Activated naive CD4-positive, alpha-beta T cell (primary cell): Measurements from ENCODE around the gene CPVL.

Experiments used
- DNase-seq, 4 experiments: peaks; one replicate each; lab custom pipeline; 2025; lab: John Stamatoyannopoulos, UW

CPVL gene

DNA sequence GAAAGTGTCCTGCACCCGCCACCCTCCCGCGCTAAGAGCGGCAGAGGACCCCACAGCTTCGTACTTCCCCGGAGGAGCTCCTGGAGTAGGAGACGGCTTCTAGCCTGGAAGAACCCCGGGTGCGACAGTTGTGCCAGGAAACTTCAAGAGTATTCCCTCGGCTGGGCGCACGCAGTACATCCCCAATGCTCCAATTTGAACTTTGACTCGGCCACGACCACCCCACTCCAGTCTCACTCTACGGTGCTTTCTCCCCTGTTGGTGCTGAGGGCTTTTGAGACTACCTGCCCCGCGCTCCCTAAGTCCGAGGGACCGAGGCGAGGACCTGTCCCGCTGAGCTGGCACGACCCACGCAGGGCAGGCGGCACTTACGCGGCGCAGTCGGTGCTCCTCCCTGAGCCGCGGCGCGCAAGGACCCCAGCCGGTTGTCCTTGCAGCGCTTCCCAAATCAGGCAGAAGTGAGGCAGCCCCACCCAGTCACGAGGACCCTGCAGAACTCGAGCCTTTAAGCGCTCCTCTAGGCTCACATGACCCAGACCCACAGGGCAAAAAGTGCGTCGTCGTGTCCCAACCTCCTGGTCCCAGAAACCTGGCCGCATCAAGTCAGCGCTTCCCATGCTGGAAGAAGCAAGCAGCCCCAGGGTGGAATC, at the start of gene CPVL:
Gene CPVL, minus strand, starts transcription at position 481 of the 650 bp plus-strand sequence. CDS start 25,476 bp downstream, outside the sequence.
- no peak for DNase-seq

DNA sequence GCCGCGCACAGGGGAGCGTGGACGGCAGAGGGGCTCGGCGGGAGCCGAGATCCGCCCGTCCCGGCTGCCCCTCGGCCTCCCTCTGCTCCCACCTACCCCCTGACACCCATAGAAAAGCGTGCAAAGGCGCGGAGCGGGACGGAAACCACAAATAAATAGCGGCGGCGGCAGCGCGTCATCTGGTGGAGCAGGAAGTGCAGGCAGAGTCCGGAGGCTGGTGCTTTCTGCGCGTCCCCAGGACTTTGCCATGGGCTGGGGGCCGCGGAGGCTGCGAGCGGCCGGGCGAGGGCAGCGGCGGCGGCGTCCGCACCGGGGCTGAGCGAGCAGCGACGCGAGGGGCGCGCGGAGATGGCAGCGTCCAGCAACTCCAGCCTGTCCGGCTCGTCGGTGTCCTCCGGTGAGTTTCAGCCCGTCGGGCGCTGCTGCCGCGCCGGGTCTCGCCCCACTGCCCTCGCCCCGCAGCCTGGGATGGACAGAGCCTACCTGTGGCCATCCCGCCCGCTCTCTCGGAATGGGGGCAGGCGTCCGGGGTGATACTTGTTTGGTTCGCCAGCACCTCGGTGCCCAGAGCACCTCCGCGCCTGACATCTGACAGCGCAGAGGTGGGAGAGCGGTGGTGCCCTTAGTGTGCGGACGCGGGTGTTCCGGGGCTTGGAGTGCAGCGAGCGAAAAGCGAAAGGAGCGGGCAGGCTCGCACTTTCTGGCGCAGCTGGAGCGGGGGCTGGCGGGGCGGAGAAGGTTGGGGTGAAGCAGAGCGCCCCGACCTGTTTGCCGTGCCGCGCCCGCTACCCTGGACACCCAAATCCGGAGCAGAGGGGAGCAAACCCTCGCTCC, 48.5 kb upstream of the CPVL start, which contains the start of gene CHN2:
Gene CHN2, plus strand, starts transcription at position 182 of the 834 bp plus-strand sequence.
- peak in 1 of 4 experiments; percentile 10 for DNase-seq

DNA sequence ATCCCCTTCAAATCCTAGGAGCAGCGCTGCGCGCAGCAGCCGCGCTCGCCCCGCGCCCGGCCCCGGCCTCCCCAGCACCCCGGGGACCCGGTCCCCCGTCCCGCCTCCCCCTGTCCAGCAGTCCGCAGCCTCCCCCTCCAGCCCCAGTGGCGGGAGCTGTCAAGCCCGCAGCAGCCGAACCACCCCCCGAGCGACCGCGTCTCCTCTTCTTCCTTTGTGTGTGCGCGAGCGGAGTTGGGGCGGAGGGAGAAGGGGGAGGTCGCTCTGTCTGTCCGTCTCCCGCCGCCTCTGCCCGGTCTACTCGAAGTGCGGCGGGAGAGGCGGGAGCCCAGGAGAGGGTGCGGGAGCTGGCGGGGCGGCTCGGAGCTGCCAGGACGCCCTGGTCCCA, 47.9 kb upstream of the CPVL start:
- DNase-seq = no peak

DNA sequence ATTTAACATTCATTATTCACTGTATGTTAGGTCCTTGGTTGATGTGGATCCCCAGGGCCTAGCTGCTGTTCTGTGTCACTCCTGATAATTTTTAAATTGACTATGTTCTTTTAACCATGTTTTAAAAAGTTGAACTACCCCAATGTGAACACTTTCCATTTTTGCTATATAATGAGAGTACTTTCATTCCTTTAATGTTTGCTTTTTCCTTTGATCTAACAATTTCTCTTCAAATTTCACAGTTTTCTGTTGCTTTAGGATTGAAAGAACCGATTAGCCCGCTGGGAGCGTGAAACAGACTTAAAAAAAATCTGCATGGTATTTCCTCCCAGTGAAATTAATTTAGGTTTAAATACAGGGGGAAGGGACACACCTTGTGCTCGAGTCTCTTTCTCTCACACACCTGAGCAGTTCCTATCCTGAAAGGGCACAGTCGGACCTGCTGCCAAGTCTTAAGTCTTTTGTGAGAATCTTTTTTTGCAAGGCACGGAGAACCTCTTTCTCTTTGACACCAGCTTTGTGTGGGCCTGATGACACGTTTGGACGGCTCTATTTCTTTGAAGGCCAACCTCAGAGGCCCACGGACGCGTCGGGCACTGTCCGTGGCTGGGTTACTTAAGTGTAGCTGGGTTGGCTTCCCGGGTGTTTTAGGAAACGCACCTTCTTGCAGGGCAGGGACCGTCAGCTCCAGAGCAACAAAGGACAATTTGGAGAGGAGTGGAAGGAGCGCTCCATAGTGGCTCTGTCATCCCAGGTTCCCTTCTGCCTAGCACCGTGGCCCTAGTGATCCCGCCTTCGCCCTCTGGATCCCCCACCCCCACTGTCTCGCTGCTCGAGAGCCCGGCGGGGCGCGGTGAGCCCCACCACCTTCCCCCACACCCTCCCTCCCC, 47.2 kb upstream of the CPVL start:
- DNase-seq = no peak

DNA sequence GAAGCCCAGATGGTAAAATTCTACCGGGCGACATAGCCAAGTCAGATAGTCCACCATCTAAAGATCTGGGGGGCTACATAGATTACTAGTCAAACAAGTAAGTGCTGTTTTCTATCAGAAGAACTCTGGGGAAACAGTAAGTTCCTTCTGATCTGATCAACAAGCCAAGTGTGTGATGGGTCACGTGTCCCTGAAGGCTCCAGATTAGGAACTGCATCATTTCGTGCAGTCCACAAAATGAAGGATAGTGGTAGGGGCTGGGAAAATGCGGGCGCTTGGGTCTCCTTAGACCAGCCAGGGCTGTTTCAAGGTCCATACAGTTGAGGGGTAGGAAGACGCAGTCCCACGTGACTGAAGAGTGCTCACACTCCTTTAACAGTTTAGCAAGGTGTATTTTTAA, 46.5 kb upstream of the CPVL start:
- DNase-seq = no peak

DNA sequence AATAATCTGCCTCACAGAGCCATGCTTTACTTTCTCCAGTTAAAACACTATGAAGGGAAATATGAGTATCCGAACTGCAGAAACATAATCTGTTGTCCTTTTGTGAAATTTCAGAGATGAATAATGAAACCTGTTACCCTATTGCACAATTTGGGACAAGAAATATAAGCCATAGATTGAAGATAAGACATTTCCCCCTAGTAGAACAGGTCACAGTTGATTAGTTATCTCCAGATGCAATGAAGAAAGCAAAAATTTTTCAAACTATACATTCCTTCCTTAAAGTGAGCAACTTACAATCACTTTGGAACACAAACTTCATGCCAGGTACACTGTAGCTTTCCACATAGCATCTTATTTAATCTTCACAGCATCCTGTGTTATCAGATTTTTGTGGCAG, 46.0 kb upstream of the CPVL start:
- DNase-seq = no peak

DNA sequence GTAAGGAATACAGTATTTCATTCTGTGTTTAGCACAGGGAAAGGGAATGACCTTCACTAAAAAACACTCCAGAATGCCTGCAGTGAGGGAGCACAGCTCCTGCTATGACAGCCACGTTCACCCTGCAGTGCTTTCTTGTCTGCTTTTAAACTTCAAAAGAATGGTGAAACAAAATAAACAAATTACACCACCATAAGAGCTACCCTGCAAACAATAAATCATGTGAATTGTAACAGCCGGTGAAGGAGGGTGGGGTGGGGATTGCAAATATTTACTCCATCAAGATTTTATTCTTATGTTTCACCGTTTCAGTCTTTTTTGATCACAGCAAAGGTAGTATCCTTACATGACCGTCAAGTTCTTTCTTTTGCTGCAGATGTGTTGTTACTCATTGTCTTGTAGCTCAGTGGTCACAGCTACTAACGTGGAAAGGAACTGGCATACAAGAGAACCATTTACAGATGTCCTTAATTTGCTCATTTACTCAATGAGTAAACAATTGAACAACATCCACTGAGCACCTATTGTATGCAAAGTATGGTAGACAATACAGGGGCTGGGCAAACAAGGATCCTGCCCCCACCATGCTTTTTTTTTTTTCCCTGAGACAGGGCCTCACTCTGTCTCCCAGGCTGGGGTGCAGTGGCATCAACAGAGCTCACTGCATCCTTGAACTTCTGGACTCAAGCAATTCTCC, 44.2 kb upstream of the CPVL start:
- DNase-seq = no peak

DNA sequence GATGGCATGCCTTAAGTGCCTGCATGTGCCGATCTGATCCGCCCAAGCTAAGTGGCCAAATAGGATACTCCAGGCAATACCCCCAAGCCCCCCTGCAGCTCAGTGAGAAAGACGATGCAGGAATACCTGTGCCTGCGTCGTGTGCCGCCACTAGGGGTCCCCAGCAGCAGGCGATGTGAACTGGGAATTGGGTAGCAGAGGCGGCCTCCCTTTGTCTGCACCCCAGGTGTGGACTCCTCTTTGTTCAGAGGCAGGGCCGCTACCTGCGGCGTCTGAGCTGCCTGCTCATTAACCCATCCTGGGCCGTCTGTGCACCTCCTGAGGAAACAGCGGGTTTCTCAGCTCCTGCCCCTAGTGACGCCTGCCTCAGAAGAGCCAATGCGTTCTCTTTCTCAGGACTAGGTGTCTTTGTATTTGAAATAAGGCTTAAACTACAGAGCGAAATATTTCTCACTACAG, 43.4 kb upstream of the CPVL start:
- DNase-seq = peak in 2 of 4 experiments; percentile 10 to 33

DNA sequence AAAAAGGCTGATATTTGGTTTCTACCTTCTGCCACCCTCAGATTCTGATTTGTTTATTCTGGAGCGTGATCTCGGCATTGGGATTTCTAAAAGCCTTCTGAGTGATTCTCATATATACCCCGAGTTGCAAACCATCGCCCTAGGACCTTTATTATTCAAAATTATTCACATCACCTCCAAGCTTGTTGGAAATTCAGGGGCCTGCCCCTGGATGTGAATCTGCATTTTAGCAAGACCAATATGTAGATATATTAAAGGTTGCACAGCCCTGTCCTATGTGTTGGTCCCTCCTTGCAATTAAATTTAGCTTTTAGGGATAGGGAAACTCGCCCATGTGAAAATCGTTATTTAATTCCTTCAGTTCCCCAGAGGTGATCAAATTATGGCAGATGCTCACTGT, 39.3 kb upstream of the CPVL start:
- no peak for DNase-seq

DNA sequence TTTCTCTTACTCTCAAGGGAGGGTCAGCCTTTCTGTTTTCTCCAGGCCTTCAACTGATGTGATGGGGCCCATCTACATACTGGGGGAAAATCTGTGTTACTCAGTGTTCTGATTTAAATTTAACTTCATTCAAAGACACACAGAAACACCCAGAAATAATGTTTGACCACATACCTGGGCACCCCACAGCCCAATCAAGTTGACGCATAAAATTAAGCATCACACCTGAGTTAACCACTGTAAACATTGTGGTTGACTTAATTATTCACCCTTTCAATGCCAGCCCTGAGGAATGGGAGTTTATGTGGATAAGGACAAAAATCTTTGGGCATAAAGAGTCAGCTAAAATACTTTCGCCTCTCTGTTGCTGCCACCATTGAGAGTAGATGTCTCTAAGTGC, 38.3 kb upstream of the CPVL start:
- DNase-seq = no peak

DNA sequence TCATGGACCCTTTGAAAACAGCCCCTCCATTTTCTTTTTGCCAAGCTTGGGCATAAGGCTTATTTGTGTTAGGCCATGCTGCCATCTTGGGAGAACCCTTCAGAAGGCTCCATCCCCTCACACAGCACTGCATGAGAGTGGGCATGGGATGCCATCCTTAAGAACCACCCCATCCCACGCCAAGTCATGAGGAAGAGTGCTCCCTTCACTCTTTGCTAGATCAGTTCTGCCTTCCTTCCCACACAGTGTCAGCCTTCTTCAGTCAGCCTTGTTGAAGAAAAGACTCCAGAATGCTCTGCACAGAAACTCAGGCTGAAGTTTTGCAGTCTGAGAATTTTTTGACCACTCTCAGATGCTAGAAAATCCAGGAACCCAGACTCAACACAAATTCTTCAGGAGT, 32.8 kb upstream of the CPVL start:
- no peak for DNase-seq

DNA sequence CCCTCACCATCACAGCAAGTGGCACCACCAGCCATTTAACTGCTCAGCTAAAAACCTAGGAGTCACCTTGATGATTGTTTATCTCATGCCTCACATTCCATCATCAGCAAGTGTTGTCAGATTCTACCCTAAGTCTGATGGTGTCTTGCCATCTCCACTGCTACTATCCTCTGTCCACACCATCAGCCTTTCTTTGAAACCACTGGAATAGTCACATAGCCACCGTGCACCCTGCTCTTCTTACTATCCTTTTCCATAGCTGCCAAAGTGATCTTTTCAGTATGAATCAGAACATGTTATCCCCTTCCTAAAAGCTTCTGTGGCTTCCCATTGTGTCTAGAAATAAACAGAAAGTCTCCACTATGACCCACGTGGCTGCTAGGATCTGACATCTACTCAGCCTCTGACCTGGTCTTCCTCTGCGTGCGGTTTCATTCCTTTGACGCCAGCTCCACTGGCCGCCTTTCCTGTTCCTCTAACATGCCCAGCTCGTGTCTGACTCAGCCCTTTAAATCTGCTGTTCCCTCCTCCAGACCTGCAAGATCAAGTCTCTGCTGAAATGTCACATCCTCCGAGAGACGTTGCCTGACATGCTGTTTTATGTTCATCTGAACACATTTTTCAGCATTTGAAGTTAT, 31.7 kb upstream of the CPVL start:
- DNase-seq = no peak

DNA sequence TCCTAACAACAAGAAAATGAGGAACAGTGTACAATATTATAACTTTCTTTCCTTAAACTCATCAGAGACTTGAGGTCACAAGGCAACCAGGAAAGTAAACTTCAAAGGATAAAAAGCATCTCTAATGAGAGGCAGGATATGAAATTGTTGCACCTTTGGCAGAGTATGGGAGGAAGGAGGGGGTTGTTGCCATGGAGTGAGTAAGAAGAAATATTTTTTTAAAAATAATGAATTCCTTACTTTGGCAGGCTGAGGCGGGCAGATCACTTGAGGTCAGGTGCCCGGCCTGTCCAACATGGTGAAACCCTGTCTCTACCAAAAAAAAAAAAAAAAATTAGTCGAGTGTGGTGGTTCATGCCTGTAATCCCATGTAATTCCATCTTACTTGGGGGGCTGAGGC, 27.1 kb upstream of the CPVL start:
- no peak for DNase-seq

DNA sequence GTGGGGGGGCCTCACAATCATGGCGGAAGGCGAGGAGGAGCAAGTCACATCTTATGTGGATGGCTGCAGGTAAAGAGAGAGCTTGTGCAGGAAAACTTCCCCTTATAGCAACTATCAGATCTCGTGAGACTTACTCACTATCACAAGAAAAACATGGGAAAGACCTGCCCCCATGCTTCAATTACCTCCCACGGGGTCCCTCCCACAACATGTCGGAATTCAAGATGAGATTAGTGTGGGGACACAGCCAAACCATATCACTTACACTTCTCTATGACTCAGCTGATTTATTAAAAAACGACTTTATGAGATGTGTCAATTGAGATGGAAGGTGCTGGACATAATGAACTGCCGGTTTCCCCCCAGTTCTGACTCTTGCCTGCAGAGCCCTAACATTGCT, 24.4 kb upstream of the CPVL start:
- DNase-seq = no peak

DNA sequence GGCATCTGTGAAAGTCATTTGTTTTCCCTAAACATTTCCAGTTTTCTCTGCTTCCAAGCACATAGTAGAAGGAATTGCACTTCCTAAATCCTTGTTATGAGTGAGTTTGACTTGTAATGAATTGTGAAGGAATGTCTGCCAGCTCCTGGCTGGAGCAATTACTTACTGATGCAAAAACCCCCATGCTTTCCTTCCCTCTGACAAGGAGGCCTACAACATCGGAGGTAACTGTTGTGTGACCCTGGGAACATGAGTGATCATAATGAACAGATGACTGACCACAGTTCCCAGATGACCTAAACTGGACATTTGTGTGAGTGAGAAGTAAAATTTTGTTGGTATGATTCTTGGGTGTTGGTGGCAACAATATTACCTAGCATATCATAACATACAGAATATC, 21.4 kb upstream of the CPVL start:
- DNase-seq = no peak

DNA sequence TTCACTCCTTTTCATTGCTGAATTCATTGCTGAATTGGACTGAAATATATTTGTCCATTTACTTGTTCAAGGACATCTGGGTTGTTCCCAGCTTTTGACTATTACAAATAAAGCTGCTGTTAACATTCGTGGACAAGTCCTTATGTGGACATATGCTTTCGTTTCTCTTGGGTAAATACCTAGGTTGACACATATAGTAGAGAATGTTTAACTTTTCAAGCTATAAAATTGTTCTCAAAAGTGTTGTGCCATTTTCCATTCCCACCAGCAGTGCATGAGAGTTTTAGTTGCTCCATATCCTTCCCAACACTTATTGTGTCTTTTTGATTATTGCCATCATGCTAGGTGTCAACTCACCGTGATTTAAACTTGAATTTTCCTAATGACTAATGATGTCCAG, 17.5 kb upstream of the CPVL start:
- DNase-seq = no peak

DNA sequence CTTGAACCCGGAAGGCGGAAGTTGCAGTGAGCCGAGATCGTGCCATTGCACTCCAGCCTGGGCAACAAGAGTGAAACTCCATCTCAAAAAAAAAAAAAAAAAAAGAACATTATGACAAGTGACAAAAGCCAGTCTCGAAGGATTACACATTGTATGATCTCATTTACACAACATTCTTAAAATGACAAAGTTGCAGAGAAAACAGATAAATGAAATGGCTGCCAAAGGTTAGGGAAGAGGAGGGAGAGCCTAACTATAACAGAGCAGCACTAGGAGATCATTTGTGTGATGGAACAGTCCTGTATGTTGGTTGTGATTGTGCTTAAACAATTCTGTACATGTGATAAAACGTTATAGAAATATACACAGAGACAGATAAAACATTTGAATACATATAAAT, 16.2 kb upstream of the CPVL start:
- DNase-seq = no peak

DNA sequence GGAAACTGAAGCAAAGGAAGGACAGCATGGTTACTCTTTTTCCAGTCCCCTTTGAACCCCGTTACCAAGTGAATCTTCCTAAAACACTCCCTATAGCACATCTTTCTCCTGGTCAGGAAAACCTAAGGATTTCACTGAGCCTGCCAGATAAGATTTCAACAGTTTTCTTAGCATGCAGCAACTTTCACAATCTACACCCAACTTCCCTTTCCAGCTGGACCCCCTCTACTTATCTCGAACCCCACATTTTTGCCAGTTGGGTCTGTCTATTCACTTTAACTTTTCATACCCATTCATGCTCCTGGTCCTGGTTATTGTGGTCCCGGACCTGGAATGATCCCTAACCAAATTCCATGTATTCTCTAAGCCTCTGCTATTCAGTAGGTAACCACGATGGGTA, 14.9 kb upstream of the CPVL start:
- no peak for DNase-seq

DNA sequence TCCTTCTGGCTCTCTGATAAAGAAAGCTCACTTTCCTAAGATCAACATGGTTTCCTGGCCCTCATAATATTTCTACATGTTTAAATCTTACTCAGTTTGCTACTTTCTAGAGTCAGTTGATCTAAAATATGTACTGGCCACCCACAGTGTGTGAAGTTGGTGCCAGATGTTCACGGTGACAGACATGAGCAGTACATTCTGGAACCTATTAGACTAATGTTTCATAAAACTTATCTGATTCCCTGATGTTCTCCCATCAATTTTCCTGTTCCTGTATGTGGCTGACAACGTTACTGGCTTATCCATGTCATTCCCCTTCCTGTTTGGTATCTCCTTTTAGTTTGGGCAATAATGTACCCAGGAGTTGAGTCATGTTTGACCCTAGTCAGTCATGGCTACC, 13.7 kb upstream of the CPVL start:
- DNase-seq = no peak

DNA sequence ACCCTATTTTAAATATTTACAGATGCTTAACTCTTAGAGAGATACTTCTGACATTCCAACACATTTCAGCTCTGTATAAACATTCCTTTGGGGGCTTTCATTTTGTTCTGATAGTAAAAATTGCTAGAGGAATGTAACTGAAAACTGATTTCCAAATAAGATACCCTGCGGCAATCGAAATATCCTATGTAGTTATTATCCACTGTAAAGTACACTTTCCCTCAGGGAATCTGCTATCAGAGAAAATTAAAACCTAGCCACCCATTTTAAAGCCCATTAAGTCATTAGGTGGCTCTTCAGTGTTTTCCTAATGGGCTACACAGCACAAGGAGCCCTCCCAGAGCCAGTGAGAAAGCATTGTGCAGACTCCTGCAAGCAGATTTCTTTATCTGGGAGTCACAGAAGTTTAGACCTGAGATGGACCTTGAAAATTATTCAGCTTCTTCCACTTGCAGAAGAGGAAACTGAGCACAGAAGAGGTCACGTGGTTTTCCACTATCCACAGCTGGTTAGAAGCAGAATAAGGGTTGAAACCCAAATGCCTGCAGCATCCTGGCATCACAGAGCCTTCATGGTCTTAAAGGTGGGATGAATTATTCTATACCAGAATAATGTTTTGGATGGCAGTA, 12.6 kb upstream of the CPVL start:
- no peak for DNase-seq

DNA sequence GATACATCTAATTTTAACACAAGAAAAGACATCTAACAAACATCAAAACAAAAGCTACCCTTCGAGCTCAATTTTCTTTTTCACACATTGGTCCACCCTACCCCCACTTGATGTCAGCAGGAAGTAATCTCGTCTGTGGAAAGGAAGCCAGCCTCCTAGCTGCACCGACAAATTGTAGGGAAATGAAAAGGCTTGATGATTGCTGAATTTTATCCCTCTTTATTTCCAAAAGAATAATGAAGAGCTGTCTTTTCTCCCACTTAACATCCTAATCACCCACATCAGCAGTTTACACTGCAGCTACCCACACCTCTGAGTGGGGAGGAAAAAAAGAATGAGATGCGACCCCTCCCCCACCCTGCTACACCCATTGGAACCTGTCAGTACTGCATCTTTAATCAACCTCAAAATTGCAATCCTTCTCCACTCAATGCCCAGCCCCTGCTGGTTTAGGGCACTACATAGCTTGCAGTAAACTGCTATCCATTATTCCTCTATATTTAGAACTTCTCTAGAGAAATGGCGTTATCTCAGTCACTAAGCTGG, 10.6 kb upstream of the CPVL start:
- DNase-seq = no peak
